Fibroblast of lung (primary cell): ENCODE data around the gene ACOX1. TPM values are rescaled to one million over a fixed set of nuclear protein-coding genes. Genes with fewer than 3 reads are reported as not detected.

Experiments used
- DNase-seq, 2 donors: peaks; one replicate each; pipeline versions ENCODE4 v3.0.0 to v3.0.0-alpha.2; 2010; ENCODE audit warnings: low read depth in 2 of 2
- H2AFZ ChIP-seq: 2 replicates; pipeline ENCODE4 v1.5.1; 2012; ENCODE audit warnings: low read length, control low read depth, inconsistent platforms
- H3K27ac ChIP-seq: 2 replicates; pipeline ENCODE4 v1.5.1; 2011; ENCODE audit warnings: low read length, control low read depth; ENCODE audit not compliant: insufficient read depth
- H3K27me3 ChIP-seq: 2 replicates; pipeline ENCODE4 v1.5.1; 2011; ENCODE audit warnings: mild to moderate bottlenecking, low read length; ENCODE audit not compliant: control insufficient read depth, insufficient read depth
- H3K36me3 ChIP-seq: 2 replicates; pipeline ENCODE4 v1.5.1; 2011; ENCODE audit warnings: low read length; ENCODE audit not compliant: control insufficient read depth, insufficient read depth
- H3K4me1 ChIP-seq: 2 replicates; pipeline ENCODE4 v1.5.1; 2011; ENCODE audit warnings: low read length; ENCODE audit not compliant: control insufficient read depth, insufficient read depth; ENCODE audit errors: extremely low read depth
- H3K4me2 ChIP-seq: 2 replicates; pipeline ENCODE4 v1.5.1; 2011; ENCODE audit warnings: low read length, control low read depth; ENCODE audit not compliant: insufficient read depth; ENCODE audit errors: extremely low read depth
- H3K4me3 ChIP-seq, 4 experiments: fragments of 200-600 bp in 1 of 4; sonication (generic) in 1 of 4; replicated peaks in 1 of 4; 2 replicates each; pipeline ENCODE4 v1.5.1; 2011 to 2016; ENCODE audit warnings: low read length in 4 of 4, low read depth in 3 of 4, mild to moderate bottlenecking in 3 of 4, control low read depth in 2 of 4, inconsistent platforms in 1 of 4, mixed read lengths in 1 of 4; ENCODE audit not compliant: insufficient read depth in 1 of 4; ENCODE audit errors: control extremely low read depth in 1 of 4
- H3K79me2 ChIP-seq: 2 replicates; pipeline ENCODE4 v1.5.1; 2012; ENCODE audit warnings: mild to moderate bottlenecking, low read length, inconsistent platforms; ENCODE audit not compliant: control insufficient read depth, insufficient read depth
- H3K9ac ChIP-seq: 2 replicates; pipeline ENCODE4 v1.5.1; 2011; ENCODE audit warnings: mild to moderate bottlenecking, low read length, control low read depth; ENCODE audit not compliant: insufficient read depth
- H3K9me3 ChIP-seq: 2 replicates; pipeline ENCODE4 v1.5.1; 2012; ENCODE audit warnings: low read depth, low read length; ENCODE audit not compliant: control insufficient read depth, insufficient read depth
- H4K20me1 ChIP-seq: 2 replicates; pipeline ENCODE4 v1.5.1; 2011; ENCODE audit warnings: low read length; ENCODE audit not compliant: control insufficient read depth, insufficient read depth; ENCODE audit errors: extremely low read depth
- EZH2 ChIP-seq: IDR thresholded peaks from 2 replicates; pipeline ENCODE4 v1.5.1; 2012; ENCODE audit warnings: low read length, control low read depth, mild to moderate bottlenecking; ENCODE audit errors: missing control alignments
- polyA minus RNA-seq: library from RNA; depleted of rRNA, polyadenylated mRNA; stranded (reverse); fragments of >200 nt; gene quantifications from 2 replicates; pipeline ENCODE4 v1.2.3, GENCODE V29; 2011; ENCODE audit warnings: low replicate concordance
- polyA plus RNA-seq, 2 donors: library from polyadenylated mRNA; depleted of rRNA in 1 of 2; stranded (reverse) in 1 of 2; unstranded in 1 of 2; fragments of >200 nt; gene quantifications; 2 replicates each; pipeline ENCODE4 v1.2.1, GENCODE V29; 2011 to 2012; ENCODE audit warnings: missing spikeins in 1 of 2
- total RNA-seq: library from RNA; depleted of rRNA; stranded (reverse); fragments of >200 nt; gene quantifications from 2 replicates; pipeline ENCODE4 v1.2.1, GENCODE V29; 2014
- TF ChIP-seq, protein P1 (sequence below), 2 donors: IDR thresholded peaks in 1 of 2; conservative IDR thresholded peaks in 1 of 2; 1 replicate in 1 of 2; 2 replicates in 1 of 2; pipeline ENCODE4 v1.5.1; 2011 to 2012; ENCODE audit warnings: low read length in 2 of 2, control low read depth in 1 of 2, inconsistent platforms in 1 of 2, low read depth in 1 of 2, mild to moderate bottlenecking in 1 of 2

Gene ACOX1
- total RNA-seq (44.4 and 70.5 TPM in 2 replicates), polyA plus RNA-seq (30.0 and 31.3 TPM in 2 replicates), polyA minus RNA-seq (58.5 and 59.6 TPM in 2 replicates)
- polyA plus RNA-seq (2012) = 20.0 and 22.7 TPM in 2 replicates

DNA sequence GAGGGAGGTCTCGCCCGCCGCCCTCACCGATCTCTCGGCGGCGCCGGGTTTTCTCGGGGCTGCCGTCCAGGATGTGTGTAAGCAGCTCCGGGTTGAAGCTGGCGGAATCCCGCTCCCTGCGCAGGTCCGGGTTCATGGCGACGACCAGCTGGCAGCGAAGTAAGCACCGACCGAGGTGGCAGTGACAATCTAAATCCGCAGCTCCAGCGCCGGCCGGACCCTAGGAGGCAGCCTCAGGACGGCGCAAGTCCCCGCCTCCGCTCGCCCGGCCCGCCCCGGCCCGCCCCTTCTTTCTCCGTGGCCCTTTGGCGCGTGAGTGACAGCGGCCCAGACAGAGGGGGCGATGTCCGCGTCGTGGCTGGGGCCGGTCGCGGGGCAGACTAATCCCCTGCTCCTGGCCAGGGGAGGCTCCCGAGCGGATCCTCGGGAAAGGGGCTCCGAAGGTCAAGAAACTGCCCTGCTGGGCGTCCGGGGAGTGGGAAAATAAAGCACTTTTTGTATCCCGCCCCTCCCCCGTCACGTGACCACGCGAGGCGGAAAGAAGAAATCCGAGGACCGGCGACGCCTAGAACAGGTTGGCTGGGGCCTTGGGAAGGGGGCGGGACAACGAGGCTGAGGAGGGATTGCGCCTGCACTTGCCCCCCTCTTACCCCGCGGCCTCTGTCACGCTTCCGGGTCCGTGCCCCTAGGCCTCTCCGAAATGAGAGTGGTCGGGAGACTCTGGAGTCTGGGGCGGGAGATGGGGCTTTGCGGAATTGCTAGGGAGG, at the start of gene ACOX1, which contains the start of gene TEN1:
Gene ACOX1, minus strand, starts transcription at position 229 of the 767 bp plus-strand sequence. Its CDS starts 93 bp downstream, at position 136.
Gene TEN1, plus strand, starts transcription at position 303 of the 767 bp plus-strand sequence. CDS start 6,953 bp downstream, outside the sequence.
- TF ChIP-seq, protein P1, sequence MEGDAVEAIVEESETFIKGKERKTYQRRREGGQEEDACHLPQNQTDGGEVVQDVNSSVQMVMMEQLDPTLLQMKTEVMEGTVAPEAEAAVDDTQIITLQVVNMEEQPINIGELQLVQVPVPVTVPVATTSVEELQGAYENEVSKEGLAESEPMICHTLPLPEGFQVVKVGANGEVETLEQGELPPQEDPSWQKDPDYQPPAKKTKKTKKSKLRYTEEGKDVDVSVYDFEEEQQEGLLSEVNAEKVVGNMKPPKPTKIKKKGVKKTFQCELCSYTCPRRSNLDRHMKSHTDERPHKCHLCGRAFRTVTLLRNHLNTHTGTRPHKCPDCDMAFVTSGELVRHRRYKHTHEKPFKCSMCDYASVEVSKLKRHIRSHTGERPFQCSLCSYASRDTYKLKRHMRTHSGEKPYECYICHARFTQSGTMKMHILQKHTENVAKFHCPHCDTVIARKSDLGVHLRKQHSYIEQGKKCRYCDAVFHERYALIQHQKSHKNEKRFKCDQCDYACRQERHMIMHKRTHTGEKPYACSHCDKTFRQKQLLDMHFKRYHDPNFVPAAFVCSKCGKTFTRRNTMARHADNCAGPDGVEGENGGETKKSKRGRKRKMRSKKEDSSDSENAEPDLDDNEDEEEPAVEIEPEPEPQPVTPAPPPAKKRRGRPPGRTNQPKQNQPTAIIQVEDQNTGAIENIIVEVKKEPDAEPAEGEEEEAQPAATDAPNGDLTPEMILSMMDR (conservative IDR thresholded peaks at IDR 0.05 in 1 of 2, IDR thresholded peaks at IDR 0.05 in 1 of 2; ENCODE audit: low read depth in 1 of 2, low read length in 2 of 2) = no peak
- no peak for TF ChIP-seq EZH2
- DNase-seq = peak; percentile 97
- H3K27ac ChIP-seq = peak within 1 kb of the TSS; percentile 97
- H2AFZ ChIP-seq = peak within 1 kb of the TSS; percentile 79
- peaks cover 7% of the 10 kb centered on the region for H3K4me1 ChIP-seq
- H3K4me2 ChIP-seq = peak within 1 kb of the TSS; percentile 100
- H3K27me3 ChIP-seq = no peaks in the 10 kb centered on the region
- no peaks in the 10 kb centered on the region for H3K36me3 ChIP-seq
- no peaks in the 10 kb centered on the region for H4K20me1 ChIP-seq
- H3K9me3 ChIP-seq = no peaks in the 10 kb centered on the region
- H3K4me3 ChIP-seq = peak within 1 kb of the TSS; percentile 74 to 95 (median 92)
- H3K79me2 ChIP-seq = peaks cover 10% of the 10 kb centered on the region
- peak within 1 kb of the TSS; percentile 97 for H3K9ac ChIP-seq

DNA sequence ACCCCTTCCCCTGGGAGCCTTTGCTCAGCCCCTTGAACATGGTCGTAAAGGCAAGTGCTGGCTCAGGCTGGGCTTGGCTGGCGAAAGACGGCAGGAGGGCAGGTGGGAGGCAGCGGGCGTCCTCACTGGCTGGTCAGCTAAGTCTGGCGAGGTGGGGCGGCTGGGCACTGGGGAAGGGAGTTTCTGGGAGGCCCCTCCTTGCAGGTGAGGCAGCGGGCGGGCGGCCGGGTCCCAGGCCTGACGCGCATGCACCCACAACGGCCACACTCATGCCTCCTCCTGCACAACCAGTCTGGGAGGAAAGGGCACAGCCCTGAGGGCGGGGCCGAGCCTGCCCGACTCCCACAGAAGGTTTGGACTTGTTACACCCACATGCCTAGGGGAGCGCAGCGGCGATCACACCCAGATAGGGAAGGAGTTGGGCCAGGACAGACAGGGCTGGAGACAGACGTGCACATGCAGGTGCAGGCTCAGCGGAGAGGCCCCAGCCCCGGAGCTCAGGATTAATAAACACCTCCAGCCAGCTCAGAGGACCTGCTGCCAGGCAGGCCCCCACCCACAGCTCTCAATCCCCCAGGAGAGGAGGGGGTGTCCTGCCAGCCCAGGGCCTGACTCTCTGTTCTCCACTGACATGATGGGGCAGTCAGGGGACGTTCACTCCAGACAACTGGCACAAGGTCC, 48.3 kb upstream of the ACOX1 start, which contains the start of gene EVPL:
Gene EVPL, minus strand, starts transcription at position 148 of the 681 bp plus-strand sequence. Its CDS starts 108 bp downstream, at position 40.
- Histone ChIP-seq H4K20me1 (no peaks in the 10 kb centered on the region), H3K36me3 (no peaks in the 10 kb centered on the region), H3K4me3 (no peak within 1 kb of the TSS), H3K4me1 (no peaks in the 10 kb centered on the region), H3K27ac (no peak within 1 kb of the TSS), H2AFZ (no peak within 1 kb of the TSS), H3K9ac (no peak within 1 kb of the TSS), H3K9me3 (no peaks in the 10 kb centered on the region), H3K27me3 (peaks cover 4% of the 10 kb centered on the region), H3K79me2 (no peaks in the 10 kb centered on the region), H3K4me2 (no peak within 1 kb of the TSS)
- no peak for DNase-seq
- TF ChIP-seq, protein P1 (conservative IDR thresholded peaks at IDR 0.05 in 1 of 2, IDR thresholded peaks at IDR 0.05 in 1 of 2; ENCODE audit: low read depth in 1 of 2, low read length in 2 of 2) = no peak
- TF ChIP-seq EZH2 = no peak

DNA sequence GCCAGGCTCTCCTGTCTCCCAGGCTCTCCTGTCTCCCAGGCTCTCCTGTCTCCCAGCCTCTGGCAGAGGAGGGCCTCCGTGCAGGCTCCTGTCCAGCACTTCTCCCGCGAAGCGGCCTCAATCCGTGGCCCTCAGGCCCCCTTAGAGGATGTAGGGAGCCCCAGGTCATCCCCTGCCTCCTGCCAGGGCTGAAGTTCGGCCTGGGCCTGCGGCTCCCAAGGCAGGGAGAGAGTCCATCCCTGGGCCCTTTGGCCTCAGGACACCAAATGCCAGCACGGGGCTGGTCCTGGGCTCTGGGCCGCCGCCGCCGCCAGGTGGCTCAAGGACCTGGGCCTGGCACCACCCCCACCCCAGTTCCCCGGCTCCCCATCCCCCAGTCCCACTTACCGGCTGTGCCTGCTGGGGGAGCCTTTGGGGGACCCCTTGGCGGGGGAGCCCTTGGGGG, 47.8 kb upstream of the ACOX1 start:
- Histone ChIP-seq H3K4me3 (no peak overlapping the region), H3K79me2 (no peaks in the 10 kb centered on the region), H3K27me3 (peaks cover 4% of the 10 kb centered on the region), H3K9me3 (no peaks in the 10 kb centered on the region), H4K20me1 (no peaks in the 10 kb centered on the region), H3K9ac (no peak overlapping the region), H3K36me3 (no peaks in the 10 kb centered on the region), H2AFZ (no peak overlapping the region), H3K27ac (no peak overlapping the region), H3K4me1 (no peaks in the 10 kb centered on the region), H3K4me2 (no peak overlapping the region)
- TF ChIP-seq, protein P1 (conservative IDR thresholded peaks at IDR 0.05 in 1 of 2, IDR thresholded peaks at IDR 0.05 in 1 of 2; ENCODE audit: low read depth in 1 of 2, low read length in 2 of 2) = no peak
- TF ChIP-seq EZH2 = no peak
- DNase-seq = no peak
